HG02763 (cell line): Measurements from ENCODE around the gene UTRN.

ENCODE experiments used
- ATAC-seq: cut with Tn5 transposase; IDR thresholded peaks from one replicate; pipeline ENCODE4 v1.9.1; 2021; ENCODE audit warnings: mild to moderate bottlenecking, moderate library complexity; ENCODE audit not compliant: unreplicated experiment

The UTRN gene

DNA sequence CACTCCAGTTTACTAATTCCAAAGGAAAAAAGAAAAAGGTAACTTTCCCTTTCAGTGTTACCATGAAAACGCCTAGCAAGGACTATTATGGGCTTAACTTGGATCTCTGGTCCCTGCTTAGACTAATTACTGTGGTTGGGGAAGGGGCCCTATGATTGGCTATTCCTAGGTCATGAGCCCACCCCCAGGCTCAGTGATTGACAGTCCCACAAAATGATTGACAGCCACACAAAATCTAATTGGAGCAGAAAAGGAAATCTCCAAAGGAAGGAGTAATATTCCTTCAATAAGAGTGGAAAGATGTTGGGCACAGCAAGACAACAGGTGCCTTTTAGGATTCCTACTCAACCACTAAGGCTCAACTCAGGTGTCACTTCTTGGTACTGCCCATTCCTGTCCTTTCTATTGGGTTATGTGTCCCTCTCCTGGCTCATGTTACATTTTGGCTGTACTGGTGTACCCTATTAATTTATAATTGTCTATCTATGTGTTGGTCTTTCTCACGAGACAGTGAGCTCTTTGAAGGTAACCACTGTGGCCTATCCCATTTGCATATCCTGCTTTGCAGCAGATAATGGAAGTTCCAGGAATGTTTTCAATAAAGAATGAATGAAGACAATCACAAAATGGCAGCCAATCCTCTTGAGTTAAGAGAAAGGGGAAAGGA lies 5.5 kb upstream of the UTRN start:
- ATAC-seq: no peak

DNA sequence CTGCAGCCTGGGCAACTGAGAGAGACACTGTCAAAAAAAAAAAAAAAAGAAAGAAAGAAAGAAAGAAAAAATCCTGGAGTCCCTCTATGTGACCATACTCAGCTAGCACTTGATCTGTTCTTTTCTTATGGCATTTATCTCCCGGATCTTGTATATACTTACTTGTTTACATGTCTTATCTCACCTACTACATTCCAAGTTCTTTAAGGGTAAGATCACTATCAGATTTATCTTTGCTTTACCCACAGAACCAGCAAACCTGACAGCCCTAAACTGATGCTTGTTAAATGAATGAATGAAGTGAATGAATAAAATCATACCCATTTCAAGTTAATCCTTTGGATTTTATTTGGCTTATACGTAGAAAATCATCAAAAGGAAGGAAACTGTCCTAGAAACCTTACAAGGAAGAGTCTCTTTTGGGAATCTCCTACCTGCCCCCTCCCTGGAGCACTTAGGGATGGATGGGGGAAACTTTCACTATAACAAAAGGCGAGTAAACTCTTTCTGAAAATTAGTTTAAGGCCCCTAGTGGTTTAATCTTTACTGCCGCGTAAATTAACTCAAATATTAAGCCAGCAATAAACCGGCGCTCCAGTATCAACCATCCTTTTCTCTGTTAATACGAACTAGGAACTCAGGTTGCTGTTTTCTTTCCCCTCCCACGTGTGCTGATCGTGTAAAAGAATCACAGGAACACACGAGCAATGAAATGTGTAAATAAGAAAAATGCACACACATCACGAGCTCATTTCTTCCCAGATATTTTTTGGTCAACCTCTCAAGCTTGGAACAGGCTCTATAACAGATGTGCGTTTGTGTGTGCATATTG lies 1.3 kb upstream of the UTRN start:
- no peak for ATAC-seq

DNA sequence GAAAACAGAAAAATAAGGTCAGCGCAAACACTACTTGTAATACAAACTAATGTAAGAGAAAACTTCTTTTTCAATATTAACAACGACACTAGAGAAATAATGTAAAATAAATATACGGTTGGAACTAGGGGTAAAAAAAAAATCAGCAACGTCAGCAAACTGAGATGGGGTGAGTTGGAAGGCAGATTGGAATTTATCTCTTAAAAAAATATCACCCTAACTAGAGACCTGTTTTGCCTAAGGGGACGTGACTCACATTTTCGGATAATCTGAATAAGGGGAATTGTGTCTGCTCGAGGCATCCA lies 705 bp upstream of the UTRN start:
- no peak for ATAC-seq

- ATAC-seq: peak; percentile 21
Observed at GRCh38 chr6:144285548-144285797, 338 bp downstream of the UTRN start.

GRCh38 chr6:144285798-144286502 lies 815 bp downstream of the UTRN start:
- peak; percentile 35 for ATAC-seq

- ATAC-seq: no peak
Observed at GRCh38 chr6:144286503-144287393, 1.6 kb downstream of the UTRN start.

GRCh38 chr6:144289006-144289405 lies 3.9 kb downstream of the UTRN start:
- ATAC-seq: no peak

DNA sequence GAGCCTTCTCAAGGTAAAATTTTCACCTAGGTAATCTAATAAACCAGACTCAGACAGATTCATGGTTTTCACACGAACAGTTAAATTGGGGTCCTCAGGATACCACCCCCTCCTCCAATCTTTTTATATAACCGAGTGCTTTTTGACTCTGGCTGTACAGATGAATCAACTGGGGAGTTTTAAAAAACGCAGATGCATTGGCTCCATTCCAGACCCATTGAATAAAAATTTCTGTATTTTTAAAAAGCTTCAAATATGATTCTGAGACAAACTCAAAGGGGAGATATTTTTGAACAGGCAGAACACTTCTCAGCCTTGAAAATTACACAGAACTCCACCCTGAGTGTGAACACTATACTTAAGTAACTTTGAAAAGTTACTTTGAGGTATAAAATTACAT lies 7.2 kb downstream of the UTRN start:
- ATAC-seq: no peak

DNA sequence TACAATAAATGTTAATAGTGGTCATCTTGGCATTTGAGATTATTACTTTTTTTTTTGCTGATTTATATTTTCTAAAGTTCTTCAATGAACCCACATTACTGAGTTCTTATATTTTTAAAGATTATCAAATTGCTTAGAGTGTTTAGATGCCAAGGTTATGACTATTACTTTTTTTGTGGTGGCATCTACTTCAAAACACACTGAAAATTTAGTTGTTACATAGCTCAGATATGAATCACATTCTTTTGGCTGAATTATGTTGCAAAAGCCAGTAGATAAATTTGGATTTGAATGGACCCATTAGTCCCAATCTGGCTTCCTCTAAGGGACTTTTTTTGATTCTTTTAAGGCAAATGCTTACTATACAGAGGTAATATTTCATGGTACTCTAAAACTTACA lies 8.9 kb downstream of the UTRN start:
- ATAC-seq: no peak

- no peak for ATAC-seq
Observed at GRCh38 chr6:144295211-144295610, 10.1 kb downstream of the UTRN start.

- ATAC-seq: no peak
Observed at GRCh38 chr6:144295981-144296767, 11.0 kb downstream of the UTRN start.

GRCh38 chr6:144296973-144297372 lies 11.8 kb downstream of the UTRN start:
- no peak for ATAC-seq

- no peak for ATAC-seq
Observed at GRCh38 chr6:144297511-144298100, 12.5 kb downstream of the UTRN start.

DNA sequence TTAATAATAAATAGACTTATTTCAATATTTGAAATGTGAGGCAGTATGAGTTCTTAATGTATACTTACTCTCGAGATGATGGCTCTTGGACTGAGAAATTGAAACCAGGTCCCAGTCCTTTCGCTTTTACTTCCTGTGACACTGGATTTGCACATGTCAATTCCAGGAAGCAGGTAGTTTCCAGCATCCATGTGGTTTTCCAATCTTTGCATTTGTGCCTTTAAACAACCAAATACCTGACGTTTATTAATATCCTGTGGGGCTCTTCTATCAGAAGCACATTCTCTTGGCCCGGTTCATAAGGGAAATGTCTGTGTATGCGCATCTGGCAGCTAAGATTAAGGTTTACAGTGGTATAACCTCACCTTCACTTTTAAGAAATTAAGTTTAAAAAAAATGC lies 13.1 kb downstream of the UTRN start:
- no peak for ATAC-seq

DNA sequence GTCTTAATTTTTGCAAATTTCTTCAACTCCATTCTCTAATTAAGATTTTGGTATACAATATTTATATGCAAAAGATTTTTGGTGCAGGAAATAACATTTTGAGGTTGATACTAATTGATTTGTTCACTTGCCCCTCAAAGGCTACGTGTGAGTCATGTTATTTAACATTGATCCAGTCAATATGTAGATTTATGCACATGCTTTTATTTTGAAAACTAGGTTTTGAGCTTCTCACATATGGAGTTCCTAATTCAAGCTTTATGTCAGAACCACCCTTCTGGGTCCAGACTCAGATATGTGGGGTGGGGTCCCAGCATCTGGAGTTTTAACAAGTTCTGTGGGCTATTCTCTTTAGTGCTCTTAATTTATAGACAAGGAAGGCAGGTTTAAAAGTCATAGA lies 13.8 kb downstream of the UTRN start:
- ATAC-seq: no peak

DNA sequence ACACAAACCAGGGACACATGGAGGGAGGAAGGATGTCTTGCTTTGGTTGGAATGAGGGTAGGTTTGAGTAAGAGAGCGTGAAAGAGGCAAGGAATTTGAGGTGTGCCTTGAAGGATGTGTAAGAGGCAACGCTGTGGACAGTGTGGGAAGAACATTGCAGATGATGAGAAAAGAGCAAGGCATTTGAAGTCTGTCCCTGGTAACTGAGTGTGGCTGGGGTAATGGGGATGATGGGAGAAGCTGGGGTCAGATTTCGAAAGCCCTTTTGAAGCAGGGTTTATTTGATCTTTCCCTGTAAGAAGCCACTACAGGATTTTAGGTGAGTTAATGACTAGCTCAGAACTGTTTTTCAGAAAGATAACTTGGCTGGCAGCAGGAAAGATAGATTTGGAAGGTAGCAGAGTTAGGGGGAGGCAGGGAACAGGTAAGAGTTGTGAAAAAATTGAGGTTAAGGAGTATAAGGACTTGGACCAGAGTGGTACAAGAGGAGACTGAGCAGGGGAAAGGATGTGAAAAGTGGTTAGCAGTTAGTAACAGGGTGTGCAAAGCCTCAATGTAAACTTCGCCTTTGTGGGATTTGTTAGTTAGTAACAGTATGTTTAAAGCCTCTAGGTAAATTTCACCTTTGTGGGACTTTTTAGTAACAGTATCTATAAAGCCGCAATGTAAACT lies 17.7 kb downstream of the UTRN start:
- no peak for ATAC-seq

- no peak for ATAC-seq
Observed at GRCh38 chr6:144304223-144304848, 19.2 kb downstream of the UTRN start.

GRCh38 chr6:144305567-144305966 lies 20.4 kb downstream of the UTRN start:
- ATAC-seq: peak; percentile 20

GRCh38 chr6:144305985-144306384 lies 20.9 kb downstream of the UTRN start:
- ATAC-seq: peak; percentile 85
